Endodermal cell (in vitro differentiated cells): ENCODE data around the gene A4GALT. TPM values are rescaled to one million over a fixed set of nuclear protein-coding genes. Genes with fewer than 3 reads are reported as not detected.

Experiments
- DNase-seq: peaks from one replicate; pipeline ENCODE4 v3.0.0-alpha.2; 2017
- H3K27ac ChIP-seq: 2 replicates; pipeline ENCODE4 v1.5.1; 2013; ENCODE audit warnings: mild to moderate bottlenecking, low read depth, low read length, moderate library complexity
- H3K27me3 ChIP-seq: 2 replicates; pipeline ENCODE4 v1.6.1; 2013; ENCODE audit warnings: mild to moderate bottlenecking, low read length, moderate library complexity; ENCODE audit not compliant: insufficient read depth, control insufficient read depth, poor library complexity, severe bottlenecking
- H3K36me3 ChIP-seq: 2 replicates; pipeline ENCODE4 v1.7.0; 2013; ENCODE audit warnings: mild to moderate bottlenecking, low read length, moderate library complexity; ENCODE audit not compliant: control insufficient read depth, insufficient read depth
- H3K4me1 ChIP-seq: one replicate; pipeline ENCODE4 v1.7.0; 2013; ENCODE audit warnings: low read length; ENCODE audit not compliant: control insufficient read depth, insufficient read depth
- H3K4me3 ChIP-seq: 2 replicates; pipeline ENCODE4 v1.5.1; 2013; ENCODE audit warnings: mild to moderate bottlenecking, low read length, moderate library complexity
- H3K9ac ChIP-seq: 2 replicates; pipeline ENCODE4 v1.6.1; 2013; ENCODE audit warnings: mild to moderate bottlenecking, low read length, moderate library complexity; ENCODE audit not compliant: poor library complexity, severe bottlenecking; ENCODE audit errors: extremely low read depth
- H3K9me3 ChIP-seq: 2 replicates; pipeline ENCODE4 v1.6.1; 2013; ENCODE audit warnings: mild to moderate bottlenecking, low read length, moderate library complexity; ENCODE audit not compliant: control insufficient read depth
- H3K27ac Mint-ChIP-seq: 2 replicates; pipeline ENCODE4 v1.8.0; 2020; ENCODE audit warnings: mixed read lengths
- H3K27me3 Mint-ChIP-seq: 2 replicates; pipeline ENCODE4 v1.8.0; 2021; ENCODE audit warnings: mild to moderate bottlenecking, mixed read lengths; ENCODE audit not compliant: insufficient read depth
- H3K36me3 Mint-ChIP-seq: 2 replicates; pipeline ENCODE4 v1.8.0; 2020; ENCODE audit warnings: low read depth, mixed read lengths
- H3K4me1 Mint-ChIP-seq: 2 replicates; pipeline ENCODE4 v1.8.0; 2020; ENCODE audit warnings: mixed read lengths
- H3K4me3 Mint-ChIP-seq: 2 replicates; pipeline ENCODE4 v1.8.0; 2020; ENCODE audit warnings: mild to moderate bottlenecking, moderate library complexity, mixed read lengths
- H3K9me3 Mint-ChIP-seq: 2 replicates; pipeline ENCODE4 v1.8.0; 2020; ENCODE audit warnings: mild to moderate bottlenecking, mixed read lengths
- WGBS, 2 experiments: methylation state at CpG; one replicate each; pipeline versions ENCODE4 v1.1.5 to v1.1.7; 2013; ENCODE audit warnings: missing lambda C conversion rate in 2 of 2, mixed read lengths in 1 of 2; ENCODE audit not compliant: insufficient coverage in 1 of 2, insufficient read length in 1 of 2; 5-methylcytosine and 5-hydroxymethylcytosine counted together
- total RNA-seq, 2 donors: library from RNA; stranded (reverse); fragmentation: NEBNext Ultra II Directional in 1 of 2; extraction: Animal tissue kit (Norgen Biotek cat#: 25700) in 1 of 2; gene quantifications; 2 replicates in 1 of 2; 3 replicates in 1 of 2; pipeline ENCODE4 v1.2.1, GENCODE V29; 2021
- TF ChIP-seq, protein P1 (sequence below): fragments of 200-600 bp; sonication (generic); conservative IDR thresholded peaks from 2 replicates; pipeline ENCODE4 v1.5.0; 2021; ENCODE audit warnings: antibody characterized with exemption, mild to moderate bottlenecking

The A4GALT gene
- total RNA-seq, 2 donors from 2014 or later, result 5.3 to 7.7 TPM

GRCh38 chr22:42769238-42769573, 48.5 kb upstream of the A4GALT start:
- Histone ChIP-seq H3K27me3 (no peaks in the 10 kb centered on the region), H3K4me1 (peaks cover 4% of the 10 kb centered on the region), H3K9ac (no peak overlapping the region), H3K36me3 (no peaks in the 10 kb centered on the region), H3K4me3 (no peak overlapping the region), H3K27ac (no peak overlapping the region), H3K9me3 (no peaks in the 10 kb centered on the region)
- H3K36me3 Mint-ChIP-seq, result no peaks in the 10 kb centered on the region
- TF ChIP-seq, protein P1, sequence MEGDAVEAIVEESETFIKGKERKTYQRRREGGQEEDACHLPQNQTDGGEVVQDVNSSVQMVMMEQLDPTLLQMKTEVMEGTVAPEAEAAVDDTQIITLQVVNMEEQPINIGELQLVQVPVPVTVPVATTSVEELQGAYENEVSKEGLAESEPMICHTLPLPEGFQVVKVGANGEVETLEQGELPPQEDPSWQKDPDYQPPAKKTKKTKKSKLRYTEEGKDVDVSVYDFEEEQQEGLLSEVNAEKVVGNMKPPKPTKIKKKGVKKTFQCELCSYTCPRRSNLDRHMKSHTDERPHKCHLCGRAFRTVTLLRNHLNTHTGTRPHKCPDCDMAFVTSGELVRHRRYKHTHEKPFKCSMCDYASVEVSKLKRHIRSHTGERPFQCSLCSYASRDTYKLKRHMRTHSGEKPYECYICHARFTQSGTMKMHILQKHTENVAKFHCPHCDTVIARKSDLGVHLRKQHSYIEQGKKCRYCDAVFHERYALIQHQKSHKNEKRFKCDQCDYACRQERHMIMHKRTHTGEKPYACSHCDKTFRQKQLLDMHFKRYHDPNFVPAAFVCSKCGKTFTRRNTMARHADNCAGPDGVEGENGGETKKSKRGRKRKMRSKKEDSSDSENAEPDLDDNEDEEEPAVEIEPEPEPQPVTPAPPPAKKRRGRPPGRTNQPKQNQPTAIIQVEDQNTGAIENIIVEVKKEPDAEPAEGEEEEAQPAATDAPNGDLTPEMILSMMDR, result no peak
- no peaks in the 10 kb centered on the region for H3K27me3 Mint-ChIP-seq
- no peaks in the 10 kb centered on the region for H3K9me3 Mint-ChIP-seq
- peaks cover 8% of the 10 kb centered on the region for H3K4me1 Mint-ChIP-seq
- WGBS, 2 experiments, result 91 to 97% methylated on average over 6 to 11 of the region's 11 CpGs
- H3K27ac Mint-ChIP-seq, result no peak overlapping the region
- no peak for DNase-seq
- H3K4me3 Mint-ChIP-seq, result no peak overlapping the region

GRCh38 chr22:42768385-42769035, 47.8 kb upstream of the A4GALT start:
- no peak for DNase-seq
- Histone ChIP-seq H3K4me3 (no peak overlapping the region), H3K36me3 (no peaks in the 10 kb centered on the region), H3K9ac (no peak overlapping the region), H3K27ac (no peak overlapping the region), H3K9me3 (no peaks in the 10 kb centered on the region), H3K4me1 (peaks cover 4% of the 10 kb centered on the region), H3K27me3 (no peaks in the 10 kb centered on the region)
- no peaks in the 10 kb centered on the region for H3K9me3 Mint-ChIP-seq
- peaks cover 7% of the 10 kb centered on the region for H3K4me1 Mint-ChIP-seq
- no peak overlapping the region for H3K4me3 Mint-ChIP-seq
- H3K27ac Mint-ChIP-seq, result no peak overlapping the region
- WGBS, 2 experiments, result 92 to 94% methylated on average over 9 to 19 of the region's 22 CpGs
- H3K27me3 Mint-ChIP-seq, result no peaks in the 10 kb centered on the region
- TF ChIP-seq, protein P1, result no peak
- H3K36me3 Mint-ChIP-seq, result no peaks in the 10 kb centered on the region

GRCh38 chr22:42766860-42767259, 46.2 kb upstream of the A4GALT start:
- H3K4me3 Mint-ChIP-seq, result no peak overlapping the region
- no peaks in the 10 kb centered on the region for H3K9me3 Mint-ChIP-seq
- H3K27ac Mint-ChIP-seq, result no peak overlapping the region
- Histone ChIP-seq H3K27ac (no peak overlapping the region), H3K9me3 (no peaks in the 10 kb centered on the region), H3K36me3 (no peaks in the 10 kb centered on the region), H3K27me3 (no peaks in the 10 kb centered on the region), H3K4me1 (no peaks in the 10 kb centered on the region), H3K9ac (no peak overlapping the region), H3K4me3 (no peak overlapping the region)
- DNase-seq, result no peak
- TF ChIP-seq, protein P1, result no peak
- no peaks in the 10 kb centered on the region for H3K4me1 Mint-ChIP-seq
- no peaks in the 10 kb centered on the region for H3K36me3 Mint-ChIP-seq
- H3K27me3 Mint-ChIP-seq, result no peaks in the 10 kb centered on the region
- WGBS, 2 experiments, result 92 to 96% methylated on average over 6 to 7 of the region's 8 CpGs
